B cell (primary cell): Measurements from ENCODE around the gene ZNF93. TPM values are rescaled to one million over a fixed set of nuclear protein-coding genes. Genes with fewer than 3 reads are reported as not detected.
A peak's percentile ranks its signal among the peaks of the same experiment; 100 is the strongest.
"Not testable (repeated sequence)": the region's sequence is repeated elsewhere in the genome, so short reads cannot be mapped to it uniquely, and the experiment has no call there.

ENCODE experiments used
- ATAC-seq: fragments of 200-7000 bp; cut with Tn5 transposase; one replicate; pipeline ENCODE4 v1.10.0; 2021; ENCODE audit warnings: low read depth, mild to moderate bottlenecking, moderate number of reproducible peaks, moderate library complexity
- CTCF ChIA-PET: fragments of 350-600 bp; sonication (Branson Sonifier 250); formaldehyde crosslinking; loops from one replicate; lab custom pipeline; 2021; ENCODE audit warnings: antibody characterized with exemption, inconsistent platforms; lab: Charles Lee
- POLR2A ChIA-PET: fragments of 350-600 bp; sonication (Branson Sonifier 250); formaldehyde crosslinking; loops from one replicate; lab custom pipeline; 2021; ENCODE audit warnings: antibody characterized with exemption; lab: Charles Lee
- DNase-seq: peaks from one replicate; pipeline ENCODE4 v3.0.0; 2013
- H2AFZ ChIP-seq: 2 replicates; pipeline ENCODE4 v1.6.1; 2012; ENCODE audit warnings: mild to moderate bottlenecking, low read depth, low read length; ENCODE audit not compliant: insufficient read depth, poor library complexity, severe bottlenecking
- H3K27ac ChIP-seq, 2 donors: 1 replicate in 1 of 2; 2 replicates in 1 of 2; pipeline ENCODE4 v1.5.1; 2012 to 2013; ENCODE audit warnings: low read length in 2 of 2, mild to moderate bottlenecking in 2 of 2, moderate library complexity in 1 of 2
- H3K27me3 ChIP-seq, 4 experiments: fragments of 200-600 bp in 1 of 4; sonication (generic) in 1 of 4; replicated peaks in 1 of 4; 1 replicate in 2 of 4; 2 replicates in 2 of 4; pipeline versions ENCODE4 v1.6.1 to v1.7.0; 2013 to 2016; ENCODE audit warnings: low read length in 3 of 4, mild to moderate bottlenecking in 2 of 4, mixed read lengths in 1 of 4, moderate library complexity in 1 of 4; ENCODE audit not compliant: insufficient read depth in 4 of 4, control insufficient read depth in 3 of 4; ENCODE audit errors: control extremely low read depth in 1 of 4
- H3K36me3 ChIP-seq, 2 experiments: replicated peaks in 1 of 2; 1 replicate in 1 of 2; 2 replicates in 1 of 2; pipeline versions ENCODE4 v1.6.1 to v1.7.1; 2013; ENCODE audit warnings: low read length in 1 of 2; ENCODE audit not compliant: insufficient read depth in 2 of 2, control insufficient read depth in 1 of 2; ENCODE audit errors: control extremely low read depth in 1 of 2, extremely low read depth in 1 of 2
- H3K4me1 ChIP-seq, 2 donors: fragments of 200-600 bp in 1 of 2; sonication (generic) in 1 of 2; 1 replicate in 1 of 2; 2 replicates in 1 of 2; pipeline versions ENCODE4 v1.5.1 to v1.6.1; 2013 to 2017; ENCODE audit warnings: low read length in 2 of 2; ENCODE audit not compliant: control insufficient read depth in 2 of 2, insufficient read depth in 2 of 2
- H3K4me2 ChIP-seq: replicated peaks from 2 replicates; pipeline ENCODE3; 2012; ENCODE audit warnings: mild to moderate bottlenecking, low read depth, low read length; ENCODE audit not compliant: poor library complexity, severe bottlenecking
- H3K4me3 ChIP-seq, 5 experiments: fragments of 200-600 bp in 1 of 5; sonication (generic) in 1 of 5; 1 replicate in 3 of 5; 2 replicates in 2 of 5; pipeline versions ENCODE4 v1.5.1 to v1.7.0; 2011 to 2016; ENCODE audit warnings: low read length in 4 of 5, mild to moderate bottlenecking in 4 of 5, low read depth in 2 of 5, control low read depth in 1 of 5, moderate library complexity in 1 of 5; ENCODE audit not compliant: insufficient read depth in 1 of 5; ENCODE audit errors: control extremely low read depth in 1 of 5, extremely low read depth in 1 of 5
- H3K79me2 ChIP-seq: fragments of 200-600 bp; sonication (generic); one replicate; pipeline ENCODE4 v1.6.0; 2016; ENCODE audit warnings: low read length; ENCODE audit not compliant: control insufficient read depth, insufficient read depth
- H3K9ac ChIP-seq: fragments of 200-600 bp; sonication (generic); 2 replicates; pipeline ENCODE4 v1.6.1; 2017; ENCODE audit warnings: mild to moderate bottlenecking, low read length, moderate library complexity
- H3K9me3 ChIP-seq, 3 donors: one replicate each; pipeline versions ENCODE4 v1.6.1 to v1.7.1; 2013; ENCODE audit warnings: low read length in 2 of 3; ENCODE audit not compliant: control insufficient read depth in 2 of 3, insufficient read depth in 1 of 3; ENCODE audit errors: control extremely low read depth in 1 of 3
- H4K20me1 ChIP-seq: 2 replicates; pipeline ENCODE4 v1.6.0; 2012; ENCODE audit warnings: mild to moderate bottlenecking, low read length; ENCODE audit not compliant: insufficient read depth, control insufficient read depth, poor library complexity, severe bottlenecking
- H3K27ac Mint-ChIP-seq: one replicate; pipeline ENCODE4 v1.8.0; 2021; ENCODE audit warnings: mixed read lengths
- H3K27me3 Mint-ChIP-seq: one replicate; pipeline ENCODE4 v1.8.0; 2021; ENCODE audit warnings: mixed read lengths
- H3K4me1 Mint-ChIP-seq: one replicate; pipeline ENCODE4 v1.8.0; 2021; ENCODE audit warnings: mixed read lengths
- H3K4me3 Mint-ChIP-seq: one replicate; pipeline ENCODE4 v1.8.0; 2021; ENCODE audit warnings: mixed read lengths
- H3K9me3 Mint-ChIP-seq: one replicate; pipeline ENCODE4 v1.8.0; 2022; ENCODE audit warnings: mixed read lengths; ENCODE audit not compliant: insufficient read depth
- EZH2 ChIP-seq: IDR thresholded peaks from 2 replicates; pipeline ENCODE4 v1.6.1; 2012; ENCODE audit warnings: borderline replicate concordance, low read depth, mild to moderate bottlenecking, moderate library complexity, low read length; ENCODE audit not compliant: insufficient read depth, poor library complexity, severe bottlenecking
- WGBS: methylation state at CpG from one replicate; pipeline ENCODE4 v1.1.5; 2013; ENCODE audit warnings: missing lambda C conversion rate; ENCODE audit not compliant: insufficient coverage; 5-methylcytosine and 5-hydroxymethylcytosine counted together
- intact Hi-C: fragments of 100-400 bp; cut with micrococcal nuclease; formaldehyde crosslinking; loops from one replicate; pipeline ENCODE4 v1.10.0; 2022
- polyA minus RNA-seq: library from RNA; depleted of rRNA, polyadenylated mRNA; stranded (reverse); fragments of >200 nt; gene quantifications from 2 replicates; pipeline ENCODE4 v1.2.3, GENCODE V29; 2012
- polyA plus RNA-seq: library from polyadenylated mRNA; depleted of rRNA; stranded (reverse); fragments of >200 nt; gene quantifications from 2 replicates; pipeline ENCODE4 v1.2.3, GENCODE V29; 2012
- total RNA-seq, 2 donors: library from RNA; stranded (reverse); fragments of 120-200 nt in 1 of 2; gene quantifications; 1 replicate in 1 of 2; 2 replicates in 1 of 2; pipeline versions ENCODE4 v1.2.3 to v1.2.4, GENCODE V29; 2013 to 2022
- TF ChIP-seq, protein P1 (sequence below): fragments of 200-600 bp; IDR thresholded peaks from one replicate; pipeline ENCODE4 v1.8.0; 2022; ENCODE audit warnings: antibody characterized with exemption, mild to moderate bottlenecking

ZNF93 gene
- total RNA-seq: 12.5 and 13.3 TPM in 2 replicates
- total RNA-seq (2013): 10.7 TPM
- 2.9 and 4.8 TPM in 2 replicates for polyA plus RNA-seq
- polyA minus RNA-seq: 5.3 and 5.4 TPM in 2 replicates

DNA sequence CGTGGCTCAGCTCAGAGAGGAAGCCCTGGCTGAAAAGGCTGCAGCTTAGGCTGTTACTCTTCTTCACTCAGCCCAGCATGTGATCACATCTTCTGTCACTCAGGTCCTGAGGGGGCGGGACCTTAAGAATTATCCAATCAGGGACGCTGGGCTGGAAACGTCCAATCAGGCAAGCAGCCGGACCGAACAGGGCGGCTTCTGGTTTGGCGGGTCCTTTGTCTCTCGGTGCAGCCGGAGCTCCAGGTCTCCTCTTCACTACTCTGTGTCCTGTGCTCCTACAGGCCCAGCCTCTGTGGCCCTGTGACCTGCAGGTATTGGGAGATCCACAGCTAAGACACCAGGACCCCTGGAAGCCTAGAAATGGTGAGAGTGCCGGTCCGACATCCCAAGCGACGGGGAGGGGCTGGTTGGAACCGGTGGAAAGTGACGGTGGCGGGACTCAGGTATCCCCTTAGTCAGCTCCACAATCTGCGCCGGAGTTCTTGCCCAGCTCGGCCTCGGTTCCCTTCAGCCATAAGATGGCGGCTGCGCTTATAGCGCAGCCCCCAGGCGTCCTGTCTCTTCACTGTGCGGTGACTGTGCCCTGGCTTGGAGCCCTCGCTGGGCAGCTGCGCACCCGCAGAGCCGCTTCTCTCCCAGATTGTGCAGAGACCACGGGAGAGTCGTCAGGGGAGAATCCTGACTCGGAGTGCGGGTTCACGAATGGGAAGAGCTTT lies at the start of gene ZNF93:
TSS of gene ZNF93 (plus strand) at position 218 of the 716 bp plus-strand sequence. CDS start at position 361, 143 bp downstream.
- H3K27me3 ChIP-seq: no peaks in the 10 kb centered on the region
- peak within 1 kb of the TSS; percentile 78 for H3K9ac ChIP-seq
- DNase-seq (peak; percentile 94), ATAC-seq (peak; percentile 98)
- H3K27ac ChIP-seq: peak within 1 kb of the TSS; percentile 71 to 74
- CTCF ChIA-PET: interaction anchor here (0.6 to 2.4 kb wide), 8 partner anchors 15 to 1183 kb away, joined by 3 to 5 read pairs (median 4); partner anchors contain the start of genes GMIP, ZNF253 and ZNF506
- peak within 1 kb of the TSS; percentile 98 for H3K4me3 Mint-ChIP-seq
- peak within 1 kb of the TSS; percentile 94 for H2AFZ ChIP-seq
- no peaks in the 10 kb centered on the region for H3K27me3 Mint-ChIP-seq
- H3K4me1 ChIP-seq: peaks cover 6 to 16% of the 10 kb centered on the region in 2 donors
- no peaks in the 10 kb centered on the region for H3K36me3 ChIP-seq
- H3K4me1 Mint-ChIP-seq: peaks cover 41% of the 10 kb centered on the region
- under 1% methylated on average over 32 of the region's 35 CpGs for WGBS
- intact Hi-C loops: loop anchor here (1.0 kb wide), 4 partner anchors 35 to 233 kb away; partner anchors contain the start of genes ZNF101 and ZNF506
- POLR2A ChIA-PET: interaction anchor here (0.6 to 2.7 kb wide), 7 partner anchors 34 to 514 kb away, joined by 3 to 20 read pairs (median 5); partner anchors contain the start of genes ATP13A1, ZNF14, ZNF253 and ZNF506
- peak within 1 kb of the TSS; percentile 91 for H3K27ac Mint-ChIP-seq
- H3K9me3 ChIP-seq: peaks cover 3 to 25% (median 18%) of the 10 kb centered on the region in 3 donors
- no peaks in the 10 kb centered on the region for H4K20me1 ChIP-seq
- TF ChIP-seq, protein P1, sequence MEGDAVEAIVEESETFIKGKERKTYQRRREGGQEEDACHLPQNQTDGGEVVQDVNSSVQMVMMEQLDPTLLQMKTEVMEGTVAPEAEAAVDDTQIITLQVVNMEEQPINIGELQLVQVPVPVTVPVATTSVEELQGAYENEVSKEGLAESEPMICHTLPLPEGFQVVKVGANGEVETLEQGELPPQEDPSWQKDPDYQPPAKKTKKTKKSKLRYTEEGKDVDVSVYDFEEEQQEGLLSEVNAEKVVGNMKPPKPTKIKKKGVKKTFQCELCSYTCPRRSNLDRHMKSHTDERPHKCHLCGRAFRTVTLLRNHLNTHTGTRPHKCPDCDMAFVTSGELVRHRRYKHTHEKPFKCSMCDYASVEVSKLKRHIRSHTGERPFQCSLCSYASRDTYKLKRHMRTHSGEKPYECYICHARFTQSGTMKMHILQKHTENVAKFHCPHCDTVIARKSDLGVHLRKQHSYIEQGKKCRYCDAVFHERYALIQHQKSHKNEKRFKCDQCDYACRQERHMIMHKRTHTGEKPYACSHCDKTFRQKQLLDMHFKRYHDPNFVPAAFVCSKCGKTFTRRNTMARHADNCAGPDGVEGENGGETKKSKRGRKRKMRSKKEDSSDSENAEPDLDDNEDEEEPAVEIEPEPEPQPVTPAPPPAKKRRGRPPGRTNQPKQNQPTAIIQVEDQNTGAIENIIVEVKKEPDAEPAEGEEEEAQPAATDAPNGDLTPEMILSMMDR: no peak
- TF ChIP-seq EZH2: no peak
- peak within 1 kb of the TSS; percentile 86 for H3K4me2 ChIP-seq
- H3K79me2 ChIP-seq: peaks cover 32% of the 10 kb centered on the region
- peaks cover 11% of the 10 kb centered on the region for H3K9me3 Mint-ChIP-seq
- peak within 1 kb of the TSS; percentile 85 to 94 (median 87) for H3K4me3 ChIP-seq

DNA sequence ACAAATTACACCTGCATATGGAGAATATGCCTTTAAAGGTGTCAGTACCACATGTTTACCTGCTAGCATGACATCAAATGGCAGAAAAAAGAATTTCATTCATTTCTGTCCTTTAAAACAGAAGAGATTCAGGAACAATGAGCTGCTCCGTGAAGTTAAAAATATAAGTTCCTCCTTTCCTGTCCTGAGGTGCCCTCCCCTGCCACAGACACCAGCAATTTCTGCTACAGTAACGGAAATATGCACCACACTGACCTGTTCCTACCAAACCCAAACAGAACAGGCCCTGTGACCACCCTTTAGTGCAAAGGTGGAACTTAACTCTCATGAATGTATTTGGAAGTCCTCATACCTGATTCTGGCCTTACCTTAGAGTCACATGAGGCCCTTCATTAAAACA lies 49.0 kb upstream of the ZNF93 start:
- intact Hi-C loops, H3K9ac ChIP-seq, H3K4me3 ChIP-seq, H3K9me3 Mint-ChIP-seq, H3K79me2 ChIP-seq, H3K27me3 ChIP-seq, ATAC-seq, H2AFZ ChIP-seq, H4K20me1 ChIP-seq, H3K4me2 ChIP-seq, H3K27ac ChIP-seq, H3K36me3 ChIP-seq, H3K27me3 Mint-ChIP-seq, DNase-seq, H3K4me3 Mint-ChIP-seq: not testable (repeated sequence)
- ChIA-PET CTCF (interaction anchor here (0.8 to 1.5 kb wide), 2 partner anchors 30 to 75 kb away, joined by 3 to 4 read pairs; partner anchors contain the start of gene ZNF506), POLR2A (interaction anchor here (1.2 kb wide), 1 partner anchor 9 kb away, joined by 3 read pairs; no protein-coding TSS in a partner anchor)
- H3K4me1 Mint-ChIP-seq: peaks cover 22% of the 10 kb centered on the region
- H3K27ac Mint-ChIP-seq: peak overlapping the region; percentile 28
- Histone ChIP-seq H3K4me1 (peaks cover 6 to 20% of the 10 kb centered on the region in 2 donors), H3K9me3 (peaks cover 0 to 12% (median 4%) of the 10 kb centered on the region in 3 donors)
- WGBS: 11% methylated on average over 1 of the region's 2 CpGs
